Measurements from ENCODE around the gene ZNF367. TPM values are rescaled to one million over a fixed set of nuclear protein-coding genes. Genes with fewer than 3 reads are reported as not detected.

The ZNF367 gene
- total and polyA plus RNA-seq, 7 experiments from 2014 or later: 0.71 to 22.9 (median 4.4) TPM

Other genes with a start within 250 kb of the ZNF367 start
- 1 to 10 TPM in 2 of 5 experiments, under 1 TPM in 1, not detected in 2; 0.34 to 2.6 (median 1.8) TPM for gene HSD17B3, start 116.2 kb downstream of the ZNF367 start, total RNA-seq
- not detected for gene HSD17B3, start 116.2 kb downstream of the ZNF367 start, polyA plus RNA-seq
- 10 to 100 TPM in 4 of 5 experiments, 1 to 10 TPM in 1; 9.7 to 20.2 (median 19.1) TPM for gene SLC35D2, start 34.7 kb downstream of the ZNF367 start, total RNA-seq
- 1 to 10 TPM; 6.1 to 7.0 TPM for gene SLC35D2, start 34.7 kb downstream of the ZNF367 start, polyA plus RNA-seq
- gene HABP4, start 31.8 kb upstream of the ZNF367 start, total RNA-seq: 10 to 100 TPM in 4 of 5 experiments, 1 to 10 TPM in 1; 6.6 to 40.3 (median 23.9) TPM
- gene HABP4, start 31.8 kb upstream of the ZNF367 start, polyA plus RNA-seq: 10 to 100 TPM; 15.9 to 36.6 TPM
- gene CDC14B, start 201.5 kb upstream of the ZNF367 start, total RNA-seq: 10 to 100 TPM in 2 of 5 experiments, 1 to 10 TPM in 2, under 1 TPM in 1; 0.41 to 16.5 (median 9.4) TPM
- 10 to 100 TPM in 1 of 2 donors, 1 to 10 TPM in 1; 9.3 to 11.0 TPM for gene CDC14B, start 201.5 kb upstream of the ZNF367 start, polyA plus RNA-seq
- 10 to 100 TPM in 2 of 5 experiments, 1 to 10 TPM in 3; 4.8 to 20.9 (median 7.3) TPM for gene PRXL2C, start 236.9 kb upstream of the ZNF367 start, total RNA-seq
- gene PRXL2C, start 236.9 kb upstream of the ZNF367 start, polyA plus RNA-seq: 1 to 10 TPM; 3.4 to 4.8 TPM